Activated CD8-positive, alpha-beta memory T cell treated with anti-CD3 and anti-CD28 coated beads, Interleukin-2, amount 50 U/mL, for 24 hours (primary cell): ENCODE data around the gene SERINC5.
"Not testable (repeated sequence)": the region's sequence is repeated elsewhere in the genome, so short reads cannot be mapped to it uniquely, and the experiment has no call there.

Experiments
- DNase-seq: peaks from one replicate; pipeline ENCODE4 v3.0.0-alpha.2; 2020; ENCODE audit errors: extremely low read depth

The SERINC5 gene

GRCh38 chr5:80198399-80198798 lies 57.4 kb downstream of the SERINC5 start:
- DNase-seq = no peak

- DNase-seq = no peak
Observed at GRCh38 chr5:80195837-80196400, 59.9 kb downstream of the SERINC5 start.

- DNase-seq = no peak
Observed at GRCh38 chr5:80194468-80194867, 61.4 kb downstream of the SERINC5 start.

GRCh38 chr5:80193401-80193800 lies 62.4 kb downstream of the SERINC5 start:
- DNase-seq = no peak

- no peak for DNase-seq
Observed at GRCh38 chr5:80192507-80193241, 63.2 kb downstream of the SERINC5 start.

- no peak for DNase-seq
Observed at GRCh38 chr5:80191991-80192398, 63.9 kb downstream of the SERINC5 start.

- DNase-seq = no peak
Observed at GRCh38 chr5:80191397-80191796, 64.5 kb downstream of the SERINC5 start.

- DNase-seq = no peak
Observed at GRCh38 chr5:80190960-80191359, 64.9 kb downstream of the SERINC5 start.

GRCh38 chr5:80189701-80190100 lies 66.1 kb downstream of the SERINC5 start:
- DNase-seq = no peak

- no peak for DNase-seq
Observed at GRCh38 chr5:80189201-80189600, 66.6 kb downstream of the SERINC5 start.

- no peak for DNase-seq
Observed at GRCh38 chr5:80187421-80188090, 68.3 kb downstream of the SERINC5 start.

- not testable (repeated sequence) for DNase-seq
Observed at GRCh38 chr5:80185535-80185934, 70.3 kb downstream of the SERINC5 start.

- no peak for DNase-seq
Observed at GRCh38 chr5:80185095-80185494, 70.8 kb downstream of the SERINC5 start.

- no peak for DNase-seq
Observed at GRCh38 chr5:80184235-80185023, 71.4 kb downstream of the SERINC5 start.

GRCh38 chr5:80183728-80184234 lies 72.1 kb downstream of the SERINC5 start:
- not testable (repeated sequence) for DNase-seq

GRCh38 chr5:80182809-80183580 lies 72.9 kb downstream of the SERINC5 start:
- DNase-seq = no peak

GRCh38 chr5:80181618-80182211 lies 74.1 kb downstream of the SERINC5 start:
- DNase-seq = no peak

- DNase-seq = no peak
Observed at GRCh38 chr5:80177236-80177635, 78.6 kb downstream of the SERINC5 start.

GRCh38 chr5:80175337-80175736 lies 80.5 kb downstream of the SERINC5 start:
- no peak for DNase-seq

- no peak for DNase-seq
Observed at GRCh38 chr5:80174790-80175189, 81.1 kb downstream of the SERINC5 start.
